Left cardiac atrium (tissue), 4 donors: Measurements from ENCODE around the gene PTPRH. TPM values are rescaled to one million over a fixed set of nuclear protein-coding genes. Genes with fewer than 3 reads are reported as not detected.
"Not testable (repeated sequence)": the region's sequence is repeated elsewhere in the genome, so short reads cannot be mapped to it uniquely, and the experiment has no call there.

Source experiments
- ATAC-seq, 2 donors: fragments of 200-7000 bp; cut with Tn5 transposase; one replicate each; pipeline ENCODE4 v1.9.1; 2020; ENCODE audit warnings: mild to moderate bottlenecking in 2 of 2, moderate library complexity in 2 of 2
- DNase-seq: peaks from one replicate; pipeline ENCODE4 v3.0.0-alpha.2; 2020
- intact Hi-C, 2 donors: fragments of 100-400 bp; cut with DNase I; formaldehyde crosslinking; loops; one replicate each; pipeline versions ENCODE4 v1.14.1 to v1.15.1; 2022 to 2023
- total RNA-seq, 2 donors: library from RNA; stranded (reverse); fragmentation: NEBNext Ultra II Directional; extraction: Animal tissue kit (Norgen Biotek cat#: 25700); gene quantifications; one replicate each; pipeline ENCODE4 v1.2.1, GENCODE V29; 2021
- donor health status: DM: no; HTN: yes; CAD: no.
- donor health status: DM: no; HTN: yes; CAD: no; lungs with severe emphysema.
- donor health status: DM: yes; HTN: yes; CAD: no.
- donor health status: Dilated cardiomyopathy.

PTPRH gene
- total RNA-seq, 2 donors from 2014 or later: 0.74 to 1.5 TPM

- DNase-seq: no peak
- intact Hi-C loops: no loop called here
- ATAC-seq: peak in 1 of 2 donors; percentile 9
Measured at GRCh38 chr19:55197528-55197927, 11.8 kb downstream of the PTPRH start.

GRCh38 chr19:55196803-55197202 is 12.5 kb downstream of the PTPRH start:
- ATAC-seq (no peak), DNase-seq (no peak)
- intact Hi-C loops: no loop called here

- ATAC-seq (no peak), DNase-seq (no peak)
- intact Hi-C loops: no loop called here
Measured at GRCh38 chr19:55193481-55193880, 15.8 kb downstream of the PTPRH start.

GRCh38 chr19:55189403-55189835 is 19.9 kb downstream of the PTPRH start:
- peak; percentile 19 to 51 for ATAC-seq
- DNase-seq: peak; percentile 50

GRCh38 chr19:55188625-55189024 is 20.7 kb downstream of the PTPRH start:
- intact Hi-C loops: no loop called here
- DNase-seq (no peak), ATAC-seq (no peak)

More at GRCh38 chr19:55189403-55189835, 19.9 kb downstream of the PTPRH start:
- intact Hi-C loops: no loop called here

GRCh38 chr19:55186080-55186479 is 23.2 kb downstream of the PTPRH start:
- intact Hi-C loops: no loop called here
- no peak for DNase-seq
- ATAC-seq: no peak

- ATAC-seq (no peak), DNase-seq (no peak)
- intact Hi-C loops: no loop called here
Measured at GRCh38 chr19:55181740-55182139, 27.6 kb downstream of the PTPRH start.

GRCh38 chr19:55179606-55180484 is 29.5 kb downstream of the PTPRH start, which contains the start of gene SYT5:
Gene SYT5, minus strand, starts transcription at chr19:55180289. Its CDS starts 1,248 bp downstream, at chr19:55179041.
- intact Hi-C loops: no loop called here
- ATAC-seq (peak; percentile 87 to 89), DNase-seq (no peak)

- peak; percentile 65 to 73 for ATAC-seq
- DNase-seq: peak; percentile 73
- intact Hi-C loops: no loop called here
Measured at GRCh38 chr19:55178781-55179599, 30.3 kb downstream of the PTPRH start.

GRCh38 chr19:55176076-55176475 is 33.2 kb downstream of the PTPRH start:
- ATAC-seq: no peak
- intact Hi-C loops: no loop called here
- DNase-seq: no peak

GRCh38 chr19:55175117-55175867 is 34.0 kb downstream of the PTPRH start:
- intact Hi-C loops: no loop called here
- ATAC-seq (no peak), DNase-seq (no peak)

- DNase-seq (no peak), ATAC-seq (no peak)
- intact Hi-C loops: no loop called here
Measured at GRCh38 chr19:55174425-55175116, 34.7 kb downstream of the PTPRH start.

- intact Hi-C loops: no loop called here
- DNase-seq: peak; percentile 81
- peak; percentile 86 to 94 for ATAC-seq
Measured at GRCh38 chr19:55173714-55174409, 35.4 kb downstream of the PTPRH start.

- DNase-seq (no peak), ATAC-seq (peak in 1 of 2 donors; percentile 11)
- intact Hi-C loops: no loop called here
Measured at GRCh38 chr19:55173186-55173713, 36.1 kb downstream of the PTPRH start.

- ATAC-seq: peak in 1 of 2 donors; percentile 9
- no peak for DNase-seq
- intact Hi-C loops: no loop called here
Measured at GRCh38 chr19:55172741-55173140, 36.6 kb downstream of the PTPRH start.

- intact Hi-C loops, DNase-seq: not testable (repeated sequence)
Measured at GRCh38 chr19:55172318-55172717, 37.0 kb downstream of the PTPRH start.

GRCh38 chr19:55171440-55171839 is 37.9 kb downstream of the PTPRH start:
- DNase-seq: no peak

More at GRCh38 chr19:55172318-55172717, 37.0 kb downstream of the PTPRH start:
- not testable (repeated sequence) for ATAC-seq

GRCh38 chr19:55169136-55169535 is 40.2 kb downstream of the PTPRH start:
- intact Hi-C loops: no loop called here
- ATAC-seq: no peak
- no peak for DNase-seq

More at GRCh38 chr19:55171440-55171839, 37.9 kb downstream of the PTPRH start:
- no peak for ATAC-seq
- intact Hi-C loops: no loop called here
